Measurements from ENCODE around the gene DNM2.

The DNM2 gene

DNA sequence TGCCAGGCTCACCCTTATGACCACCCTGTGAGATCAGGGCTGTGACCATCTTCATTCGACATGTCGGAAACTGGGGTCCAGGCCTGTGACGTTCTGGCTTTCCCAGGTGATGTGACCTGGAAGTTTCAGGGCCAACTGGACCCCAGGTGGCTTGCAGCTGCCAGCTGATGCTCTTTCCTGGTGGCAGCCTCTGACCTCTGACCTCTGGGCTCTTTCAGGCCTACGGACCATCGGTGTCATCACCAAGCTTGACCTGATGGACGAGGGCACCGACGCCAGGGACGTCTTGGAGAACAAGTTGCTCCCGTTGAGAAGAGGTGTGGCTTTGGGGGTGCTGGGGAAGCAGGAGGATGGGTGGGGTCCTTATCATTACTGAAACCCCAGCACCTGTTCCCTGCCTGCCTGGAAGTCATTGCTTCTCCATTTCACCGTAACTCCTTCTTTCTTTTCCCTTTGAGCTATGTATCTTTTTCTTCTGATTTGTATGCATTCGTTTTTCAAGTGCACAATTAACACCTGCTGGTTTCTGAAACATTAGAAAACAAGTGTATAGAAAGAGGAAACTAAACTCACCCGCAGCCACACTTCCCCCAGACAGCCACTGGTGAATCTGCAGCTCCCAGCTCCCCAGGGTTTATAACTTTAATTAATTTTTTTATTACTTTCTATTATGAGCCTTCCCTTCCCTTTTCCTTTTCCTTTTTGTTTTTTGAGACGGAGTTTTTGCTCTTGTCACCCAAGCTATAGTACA is 59.2 kb downstream of the DNM2 start:
- no peak for DNase-seq (ENCODE audit: low read depth)

- DNase-seq (ENCODE audit: low read depth) = peak; percentile 63
Measured at GRCh38 chr19:10780368-10780767, 62.5 kb downstream of the DNM2 start.

- no peak for DNase-seq (ENCODE audit: low read depth)
Measured at GRCh38 chr19:10782795-10783194, 64.9 kb downstream of the DNM2 start.

DNA sequence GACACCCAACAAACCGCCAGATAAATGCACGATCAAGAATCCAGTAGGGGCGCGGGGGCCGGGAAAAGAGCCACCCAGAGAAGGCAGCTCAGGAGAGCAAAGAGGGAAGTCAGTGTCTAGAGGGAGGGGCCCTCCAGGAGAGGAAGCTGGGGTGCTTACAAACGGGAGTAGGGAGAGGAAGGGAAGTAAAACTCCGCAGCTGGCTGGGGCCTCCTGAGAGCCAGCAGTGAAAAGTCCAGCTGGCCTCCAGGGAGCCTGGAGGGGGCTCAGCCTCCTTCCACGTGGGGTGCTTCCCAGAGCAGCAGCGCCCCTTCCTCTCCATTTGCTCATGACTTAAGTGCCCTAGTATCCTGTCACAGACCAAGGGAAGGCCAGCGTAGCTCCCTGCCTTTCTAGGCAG is 66.4 kb downstream of the DNM2 start:
- peak; percentile 47 for DNase-seq (ENCODE audit: low read depth)

DNA sequence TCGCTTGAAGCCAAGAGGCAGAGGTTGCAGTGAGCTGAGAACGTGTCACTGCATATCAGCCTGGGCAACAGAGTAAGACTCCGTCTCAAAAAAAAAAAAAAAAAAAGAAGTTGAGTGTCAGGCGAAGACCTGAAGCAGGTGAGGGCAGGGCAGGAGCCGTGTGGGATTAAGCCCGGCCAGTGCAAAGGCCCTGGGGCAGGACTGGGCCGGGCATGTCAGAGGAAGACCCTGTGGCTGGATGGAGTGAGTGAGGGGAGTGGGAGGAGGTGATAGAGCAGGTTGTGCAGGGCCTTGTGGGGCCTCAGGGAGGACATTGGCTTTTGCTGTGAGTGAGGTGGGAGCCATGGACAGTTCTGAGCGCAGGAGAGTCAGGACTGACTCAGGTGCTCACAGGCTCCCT is 70.3 kb downstream of the DNM2 start:
- DNase-seq (ENCODE audit: low read depth) = no peak

DNA sequence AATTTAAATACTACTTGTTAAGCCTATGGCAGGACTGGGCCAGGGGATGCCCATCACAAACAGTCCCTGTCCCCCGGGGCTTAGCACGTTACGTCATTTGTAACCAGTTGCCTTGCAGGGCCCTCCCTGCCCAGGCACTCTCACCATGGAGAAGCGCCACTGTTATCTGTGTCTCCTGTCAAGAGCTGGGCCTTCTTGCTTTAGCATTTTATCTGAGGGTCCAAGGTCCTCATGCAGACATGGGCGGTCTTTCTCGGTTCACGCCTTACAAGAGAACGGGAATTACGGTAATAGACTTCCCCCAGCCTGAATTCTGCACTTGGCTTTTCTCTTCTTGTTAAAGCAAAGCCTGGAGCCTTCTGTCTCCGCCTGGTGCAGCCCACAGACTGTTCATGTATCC is 72.0 kb downstream of the DNM2 start:
- no peak for DNase-seq (ENCODE audit: low read depth)

- DNase-seq (ENCODE audit: low read depth) = no peak
Measured at GRCh38 chr19:10796653-10797052, 78.8 kb downstream of the DNM2 start.

DNA sequence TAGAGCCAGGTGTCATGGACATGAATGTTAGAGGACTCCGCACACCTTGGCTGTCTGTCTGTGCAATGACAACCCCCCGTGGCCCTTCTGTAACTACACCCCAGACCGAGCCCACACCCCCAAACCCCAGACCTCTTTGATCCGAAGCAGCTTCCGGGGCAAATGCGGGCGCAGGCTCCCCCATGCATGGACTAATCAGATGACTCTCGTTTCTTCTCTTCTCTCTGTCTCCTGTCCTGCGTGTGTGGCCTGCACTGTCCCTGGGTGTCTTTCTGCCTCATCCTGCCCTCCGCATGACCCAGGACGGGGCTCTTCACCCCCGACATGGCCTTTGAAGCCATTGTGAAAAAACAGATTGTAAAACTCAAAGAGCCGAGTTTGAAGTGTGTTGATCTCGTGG is 79.2 kb downstream of the DNM2 start:
- DNase-seq (ENCODE audit: low read depth) = no peak

DNA sequence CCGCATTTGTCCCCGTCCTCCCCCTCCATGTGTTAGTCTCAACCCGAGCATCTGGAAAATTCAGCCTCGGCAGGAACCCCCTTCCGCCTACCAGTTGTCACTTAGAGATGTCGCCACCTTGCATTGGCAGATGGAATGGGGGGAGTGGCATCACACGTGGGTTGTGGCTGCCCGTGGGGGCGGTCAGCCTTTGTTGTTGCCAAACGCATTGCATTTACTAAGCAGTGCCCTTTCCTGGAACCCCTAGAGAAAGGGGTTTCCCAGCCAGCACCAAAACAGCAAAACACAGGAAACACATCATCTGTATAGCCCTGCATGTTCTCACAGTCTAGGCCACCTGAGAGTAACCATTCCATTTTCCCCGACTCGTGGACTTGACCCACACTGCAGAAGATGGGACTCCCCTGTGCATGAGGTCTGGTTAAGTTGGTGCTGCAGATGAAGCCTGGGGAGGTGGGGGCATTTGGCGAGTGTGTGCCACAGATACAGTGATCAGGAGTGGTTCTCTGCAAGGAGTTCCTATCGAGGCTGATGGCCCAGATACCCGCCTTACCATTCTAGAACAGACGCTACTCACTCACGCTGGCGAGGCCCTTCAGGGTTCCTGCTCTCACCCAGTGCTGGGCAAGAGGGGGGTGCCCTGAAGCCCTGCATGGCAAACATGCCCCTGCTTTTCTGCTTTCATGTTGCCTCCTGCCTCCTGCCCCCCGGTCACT is 79.8 kb downstream of the DNM2 start:
- DNase-seq (ENCODE audit: low read depth) = no peak

DNA sequence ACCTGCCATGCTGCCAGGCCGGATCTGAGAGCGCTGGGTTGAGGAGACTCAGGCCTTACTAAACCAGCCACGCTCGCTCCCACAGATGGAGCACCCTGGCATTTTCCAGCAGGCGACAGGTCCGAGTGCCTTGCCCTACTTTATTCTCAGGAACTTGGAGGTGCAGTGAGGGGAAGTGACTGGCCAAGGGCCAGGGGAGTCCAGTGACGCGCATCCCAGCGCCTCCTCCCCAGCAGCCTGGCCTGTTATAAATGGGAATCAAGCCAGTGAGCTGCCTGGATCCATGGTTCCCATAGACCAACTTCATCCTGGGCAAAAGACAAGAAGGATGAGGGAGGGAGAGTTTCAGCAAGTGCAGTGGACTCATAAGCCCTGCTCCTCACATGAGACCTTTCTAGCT is 82.6 kb downstream of the DNM2 start:
- DNase-seq (ENCODE audit: low read depth) = no peak

- no peak for DNase-seq (ENCODE audit: low read depth)
Measured at GRCh38 chr19:10802479-10802878, 84.6 kb downstream of the DNM2 start.

DNA sequence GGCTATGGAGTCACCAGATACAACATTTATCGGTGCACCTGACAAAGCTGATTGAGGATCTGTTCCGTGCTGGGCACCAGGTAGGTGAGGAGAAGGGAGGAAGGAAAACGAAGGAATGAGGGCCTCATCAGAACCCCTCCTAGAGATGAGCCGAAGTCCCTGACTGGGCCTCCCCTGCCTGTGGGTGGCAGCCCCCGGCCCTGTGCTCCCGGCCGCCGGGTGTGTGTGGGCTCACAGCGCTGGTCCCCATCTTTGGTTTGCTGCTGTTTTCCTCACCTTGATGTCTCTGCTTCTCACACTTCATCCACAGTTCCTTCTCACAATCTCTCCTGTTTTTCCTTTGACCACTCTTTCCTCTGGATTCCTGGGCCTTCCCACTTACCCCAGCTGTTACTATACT is 85.4 kb downstream of the DNM2 start:
- no peak for DNase-seq (ENCODE audit: low read depth)

DNA sequence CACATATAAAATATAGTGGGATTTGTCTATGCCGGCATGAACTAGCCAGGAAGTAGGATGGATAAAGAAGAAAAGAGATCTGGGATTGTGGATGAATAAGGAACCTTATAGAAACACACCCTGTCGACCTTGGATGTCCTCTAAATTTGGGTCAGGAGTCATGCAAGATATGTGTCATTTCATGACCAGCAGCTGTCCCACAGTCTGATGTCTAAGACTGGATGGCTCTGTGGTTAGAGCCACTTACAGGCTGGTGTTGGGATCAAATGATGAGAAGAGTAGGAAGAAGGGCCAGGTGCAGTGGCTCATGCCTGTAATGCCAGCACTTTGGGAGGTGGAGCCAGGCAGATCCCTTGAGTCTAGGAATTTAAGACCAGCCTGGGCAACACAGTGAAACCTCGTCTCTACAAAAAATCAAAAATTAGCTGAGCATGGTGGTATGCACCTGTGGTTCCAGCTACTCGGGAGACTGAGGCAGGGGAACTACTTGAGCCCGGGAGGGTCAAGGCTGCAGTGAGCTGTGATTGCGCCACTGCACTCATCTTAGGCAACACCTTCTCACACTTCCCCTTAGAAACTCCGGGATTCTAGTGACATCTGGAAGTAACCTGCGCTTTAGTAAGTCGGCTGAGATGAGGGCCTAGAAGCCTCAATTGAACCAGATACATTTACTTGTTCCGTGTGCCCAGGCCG is 87.3 kb downstream of the DNM2 start:
- no peak for DNase-seq (ENCODE audit: low read depth)

DNA sequence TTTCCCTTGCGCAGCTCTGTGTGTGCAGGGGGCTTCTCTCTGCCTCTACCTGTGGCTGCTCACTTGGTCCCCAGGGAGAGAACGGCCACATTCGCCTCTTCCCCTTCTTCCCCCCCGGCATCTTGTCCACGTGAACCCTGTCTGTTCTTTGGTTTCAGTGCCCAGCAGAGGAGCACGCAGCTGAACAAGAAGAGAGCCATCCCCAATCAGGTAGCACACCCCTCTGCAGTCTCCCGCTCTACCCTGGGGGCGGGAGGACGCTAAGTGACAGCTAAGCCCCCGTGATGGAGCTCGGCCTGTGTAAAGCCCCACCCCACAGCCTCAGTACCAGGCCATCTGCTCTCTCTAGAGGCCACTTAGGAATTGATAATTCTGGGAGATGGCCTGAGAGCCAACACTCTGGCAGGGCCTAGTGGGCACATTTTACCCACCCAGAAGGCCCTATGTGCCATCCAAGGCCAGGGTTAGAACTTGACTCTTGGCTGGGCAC is 87.9 kb downstream of the DNM2 start:
- DNase-seq (ENCODE audit: low read depth) = no peak

DNA sequence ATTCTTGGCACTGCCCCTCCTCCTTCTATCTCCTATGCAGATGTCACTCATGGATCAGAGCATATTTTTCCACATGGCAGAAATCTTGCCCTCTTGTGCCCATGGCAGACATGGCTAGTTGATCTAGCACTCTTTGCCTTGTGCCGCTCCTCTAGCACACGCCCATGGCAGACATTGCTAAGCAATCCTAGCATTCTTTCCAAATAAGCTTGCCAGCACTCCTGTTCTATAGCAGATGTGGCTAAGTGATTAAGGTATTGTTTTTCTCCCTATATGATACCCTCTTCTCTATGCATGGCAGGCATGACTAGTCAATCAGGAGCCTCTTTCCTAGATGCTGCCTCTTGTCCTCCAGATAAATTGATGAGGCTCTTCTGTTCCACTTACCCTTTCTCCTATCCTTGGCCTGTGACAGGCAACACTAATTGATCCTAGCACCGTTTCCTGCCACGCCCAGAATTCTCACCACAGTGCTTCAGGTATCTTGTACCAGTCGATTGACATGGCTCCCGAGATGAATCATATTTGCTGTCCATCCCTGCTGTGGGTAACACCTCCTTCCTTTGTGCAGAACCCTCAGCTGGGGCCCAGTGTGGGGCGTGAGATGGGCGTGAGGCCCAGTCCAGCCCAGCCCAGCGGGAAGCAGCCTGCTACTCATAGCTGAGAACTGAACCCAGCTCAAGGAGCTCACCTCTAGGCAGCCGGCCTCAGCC is 91.2 kb downstream of the DNM2 start:
- DNase-seq (ENCODE audit: low read depth) = peak; percentile 49

DNA sequence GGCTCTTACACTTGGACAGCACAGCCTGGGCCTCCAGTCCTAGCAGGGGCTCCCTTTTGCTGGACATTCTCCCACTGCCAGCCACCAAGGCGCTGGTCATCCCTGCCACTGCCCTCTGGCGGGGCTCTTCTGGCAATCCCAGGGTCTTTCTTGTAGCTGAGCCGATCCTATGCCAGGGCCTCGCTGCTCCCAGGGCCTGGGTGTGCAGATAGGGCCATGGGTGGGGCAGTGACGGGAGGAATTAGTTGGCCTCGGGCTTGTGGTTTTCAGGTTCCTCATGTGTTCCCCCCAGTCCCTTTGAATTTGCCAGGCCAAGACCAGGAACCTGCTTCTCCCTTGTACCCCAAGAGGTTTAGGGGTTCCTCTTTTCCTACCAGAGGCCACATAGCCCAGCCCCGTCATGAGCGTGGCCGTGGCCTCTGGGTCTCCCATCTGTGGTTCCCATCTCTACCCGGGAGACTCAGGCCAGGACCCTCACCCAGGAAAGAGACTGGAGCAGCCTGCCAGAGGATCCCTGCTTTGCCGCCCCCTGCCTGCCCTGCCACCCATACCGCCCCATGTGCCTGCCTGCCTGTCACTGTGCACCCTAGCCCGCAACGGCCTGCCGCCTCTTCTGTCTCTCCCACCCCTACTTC is 91.9 kb downstream of the DNM2 start:
- peak; percentile 46 for DNase-seq (ENCODE audit: low read depth)

GRCh38 chr19:10811391-10812111 is 93.7 kb downstream of the DNM2 start:
- no peak for DNase-seq (ENCODE audit: low read depth)

DNA sequence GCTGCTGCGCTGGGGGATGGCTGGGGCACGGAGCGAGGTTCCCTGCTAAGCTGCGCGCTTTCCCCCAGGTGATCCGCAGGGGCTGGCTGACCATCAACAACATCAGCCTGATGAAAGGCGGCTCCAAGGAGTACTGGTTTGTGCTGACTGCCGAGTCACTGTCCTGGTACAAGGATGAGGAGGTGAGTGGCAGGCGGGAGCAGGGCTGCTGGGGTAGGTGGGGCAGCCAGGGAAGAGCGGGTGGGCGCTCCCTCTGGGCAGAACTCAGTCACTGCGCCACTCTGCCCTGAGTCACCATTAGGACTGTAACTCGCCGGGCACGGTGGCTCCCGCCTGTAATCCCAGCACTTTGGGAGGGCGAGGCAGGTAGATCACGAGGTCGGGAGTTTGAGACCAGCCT is 94.3 kb downstream of the DNM2 start:
- DNase-seq (ENCODE audit: low read depth) = peak; percentile 38

DNA sequence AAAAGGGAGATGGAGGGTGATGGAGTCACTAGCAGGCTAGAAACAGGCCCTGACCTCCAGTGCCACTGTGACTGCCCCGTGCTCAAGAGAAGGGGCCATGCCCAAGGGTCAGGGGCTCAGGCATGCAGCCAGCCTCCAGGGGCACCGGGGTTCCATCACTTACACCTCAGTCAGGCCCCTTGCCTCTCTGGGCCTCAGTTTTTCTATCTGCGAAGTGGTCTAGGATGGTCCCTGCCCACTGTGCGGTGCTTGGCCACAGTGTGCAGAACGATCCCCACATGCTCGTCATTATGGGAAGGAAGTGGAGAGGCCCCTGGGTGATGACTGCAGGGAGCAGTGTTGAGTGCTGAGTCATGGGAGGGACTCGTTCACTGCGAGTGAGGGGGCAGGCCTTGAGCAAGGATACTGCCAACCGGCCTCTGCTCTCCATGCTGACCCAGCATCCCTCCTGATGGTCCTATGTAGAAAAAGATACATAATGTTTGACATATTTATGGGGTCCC is 95.1 kb downstream of the DNM2 start:
- peak; percentile 86 for DNase-seq (ENCODE audit: low read depth)

GRCh38 chr19:10815007-10815536 is 97.2 kb downstream of the DNM2 start:
- no peak for DNase-seq (ENCODE audit: low read depth)
